KMS-11 (cell line): ENCODE results near the gene ZMYND19.

ENCODE experiments used
- H2AFZ ChIP-seq: fragments of 200-600 bp; sonication (generic); 2 replicates; pipeline ENCODE4 v1.6.1; 2016; ENCODE audit warnings: antibody characterized with exemption, mixed run types, low read depth
- H3K27ac ChIP-seq: fragments of 200-600 bp; sonication (generic); 2 replicates; pipeline ENCODE4 v1.6.1; 2016; ENCODE audit warnings: mild to moderate bottlenecking, mixed run types
- H3K27me3 ChIP-seq: fragments of 200-600 bp; sonication (generic); 2 replicates; pipeline ENCODE4 v1.6.1; 2017; ENCODE audit warnings: mild to moderate bottlenecking, low read depth, mixed run types, moderate library complexity; ENCODE audit not compliant: insufficient read depth
- H3K36me3 ChIP-seq: fragments of 200-600 bp; sonication (generic); 2 replicates; pipeline ENCODE4 v1.6.1; 2017; ENCODE audit warnings: mild to moderate bottlenecking, mixed run types; ENCODE audit not compliant: insufficient read depth
- H3K4me1 ChIP-seq: fragments of 200-600 bp; sonication (generic); 2 replicates; pipeline ENCODE4 v1.6.1; 2016; ENCODE audit warnings: mild to moderate bottlenecking, low read depth, mixed run types; ENCODE audit not compliant: poor library complexity, severe bottlenecking
- H3K4me2 ChIP-seq: fragments of 200-600 bp; sonication (generic); 2 replicates; pipeline ENCODE4 v1.7.0; 2016; ENCODE audit warnings: mild to moderate bottlenecking, mixed run types
- H3K4me3 ChIP-seq: fragments of 200-600 bp; sonication (generic); IDR thresholded peaks from 2 replicates; pipeline ENCODE4 v1.6.1; 2017; ENCODE audit warnings: low read depth, low read length, mixed read lengths; ENCODE audit not compliant: insufficient read depth
- H3K79me2 ChIP-seq: fragments of 200-600 bp; sonication (generic); 2 replicates; pipeline ENCODE4 v1.6.1; 2016; ENCODE audit warnings: low read depth, mixed run types; ENCODE audit not compliant: insufficient read depth
- H3K9ac ChIP-seq: fragments of 200-600 bp; sonication (generic); 2 replicates; pipeline ENCODE4 v1.6.1; 2016; ENCODE audit warnings: mild to moderate bottlenecking, mixed run types
- H4K20me1 ChIP-seq: fragments of 200-600 bp; sonication (generic); 2 replicates; pipeline ENCODE4 v1.6.1; 2016; ENCODE audit warnings: mild to moderate bottlenecking, mixed run types; ENCODE audit not compliant: insufficient read depth
- TF ChIP-seq, protein P1 (sequence below): fragments of 200-600 bp; sonication (generic); conservative IDR thresholded peaks from 2 replicates; pipeline ENCODE4 v1.6.1; 2017; ENCODE audit warnings: low read depth, mild to moderate bottlenecking, antibody characterized with exemption, low read length, moderate library complexity, mixed read lengths

The ZMYND19 gene

DNA sequence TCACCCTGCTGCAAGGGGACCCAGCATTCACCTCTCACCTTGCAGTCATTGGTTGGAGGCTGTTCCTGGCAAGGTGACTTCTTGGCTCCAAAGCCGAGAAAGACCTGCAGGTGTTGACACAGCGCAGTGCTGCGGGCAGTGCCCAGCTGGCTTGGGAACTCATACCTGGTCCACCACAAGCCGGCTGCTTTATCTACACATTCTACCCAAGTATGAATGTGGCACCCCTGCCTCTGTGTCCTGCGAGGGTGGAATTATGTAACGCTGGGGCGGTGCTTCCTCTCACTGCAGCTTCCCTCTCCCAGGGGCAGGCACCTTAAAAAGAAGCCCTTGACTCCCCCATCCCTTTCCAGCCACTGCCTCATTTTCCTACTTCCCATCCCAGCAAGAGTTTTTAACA lies 2.5 kb upstream of the ZMYND19 start:
- H3K4me2 ChIP-seq: no peak overlapping the region
- no peaks in the 10 kb centered on the region; the same call in 1 of the 2 replicates for H3K36me3 ChIP-seq
- no peaks in the 10 kb centered on the region for H3K27me3 ChIP-seq
- peaks cover 15% of the 10 kb centered on the region for H3K4me1 ChIP-seq
- H3K79me2 ChIP-seq: peaks cover 17% of the 10 kb centered on the region; the same call in 1 of the 2 replicates
- no peak overlapping the region for H2AFZ ChIP-seq
- H3K4me3 ChIP-seq: no peak overlapping the region
- H3K9ac ChIP-seq: no peak overlapping the region
- TF ChIP-seq, protein P1, sequence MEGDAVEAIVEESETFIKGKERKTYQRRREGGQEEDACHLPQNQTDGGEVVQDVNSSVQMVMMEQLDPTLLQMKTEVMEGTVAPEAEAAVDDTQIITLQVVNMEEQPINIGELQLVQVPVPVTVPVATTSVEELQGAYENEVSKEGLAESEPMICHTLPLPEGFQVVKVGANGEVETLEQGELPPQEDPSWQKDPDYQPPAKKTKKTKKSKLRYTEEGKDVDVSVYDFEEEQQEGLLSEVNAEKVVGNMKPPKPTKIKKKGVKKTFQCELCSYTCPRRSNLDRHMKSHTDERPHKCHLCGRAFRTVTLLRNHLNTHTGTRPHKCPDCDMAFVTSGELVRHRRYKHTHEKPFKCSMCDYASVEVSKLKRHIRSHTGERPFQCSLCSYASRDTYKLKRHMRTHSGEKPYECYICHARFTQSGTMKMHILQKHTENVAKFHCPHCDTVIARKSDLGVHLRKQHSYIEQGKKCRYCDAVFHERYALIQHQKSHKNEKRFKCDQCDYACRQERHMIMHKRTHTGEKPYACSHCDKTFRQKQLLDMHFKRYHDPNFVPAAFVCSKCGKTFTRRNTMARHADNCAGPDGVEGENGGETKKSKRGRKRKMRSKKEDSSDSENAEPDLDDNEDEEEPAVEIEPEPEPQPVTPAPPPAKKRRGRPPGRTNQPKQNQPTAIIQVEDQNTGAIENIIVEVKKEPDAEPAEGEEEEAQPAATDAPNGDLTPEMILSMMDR: no peak
- H4K20me1 ChIP-seq: 0 out of 2 replicates have a peak, but pooled peaks cover 4% of the 10 kb centered on the region
- no peak overlapping the region for H3K27ac ChIP-seq

GRCh38 chr9:137590123-137590468 lies 216 bp downstream of the ZMYND19 start:
- no peak overlapping the region for H3K4me2 ChIP-seq
- H3K27me3 ChIP-seq: no peaks in the 10 kb centered on the region
- no peak overlapping the region for H2AFZ ChIP-seq
- no peak overlapping the region for H3K27ac ChIP-seq
- TF ChIP-seq, protein P1: no peak
- no peaks in the 10 kb centered on the region; the same call in 1 of the 2 replicates for H3K36me3 ChIP-seq
- peak overlapping the region; percentile 30 for H3K4me3 ChIP-seq
- H4K20me1 ChIP-seq: 0 out of 2 replicates have a peak, but pooled peaks cover 4% of the 10 kb centered on the region
- peaks cover 15% of the 10 kb centered on the region for H3K4me1 ChIP-seq
- H3K79me2 ChIP-seq: peaks cover 19% of the 10 kb centered on the region; the same call in 1 of the 2 replicates
- no peak overlapping the region; the same call in 1 of the 2 replicates for H3K9ac ChIP-seq

- Histone ChIP-seq H4K20me1 (0 out of 2 replicates have a peak, but pooled peaks cover 4% of the 10 kb centered on the region), H3K4me3 (peak overlapping the region; percentile 30), H3K79me2 (peaks cover 19% of the 10 kb centered on the region; the same call in 1 of the 2 replicates), H3K36me3 (no peaks in the 10 kb centered on the region; the same call in 1 of the 2 replicates), H3K4me2 (peak overlapping the region; percentile 69), H3K27me3 (no peaks in the 10 kb centered on the region), H3K9ac (peak overlapping the region; percentile 55; the same call in 1 of the 2 replicates), H3K4me1 (peaks cover 15% of the 10 kb centered on the region), H2AFZ (no peak overlapping the region; the same call in 1 of the 2 replicates), H3K27ac (no peak overlapping the region)
- TF ChIP-seq, protein P1: no peak
Measured at GRCh38 chr9:137589441-137590122, 730 bp downstream of the ZMYND19 start.

DNA sequence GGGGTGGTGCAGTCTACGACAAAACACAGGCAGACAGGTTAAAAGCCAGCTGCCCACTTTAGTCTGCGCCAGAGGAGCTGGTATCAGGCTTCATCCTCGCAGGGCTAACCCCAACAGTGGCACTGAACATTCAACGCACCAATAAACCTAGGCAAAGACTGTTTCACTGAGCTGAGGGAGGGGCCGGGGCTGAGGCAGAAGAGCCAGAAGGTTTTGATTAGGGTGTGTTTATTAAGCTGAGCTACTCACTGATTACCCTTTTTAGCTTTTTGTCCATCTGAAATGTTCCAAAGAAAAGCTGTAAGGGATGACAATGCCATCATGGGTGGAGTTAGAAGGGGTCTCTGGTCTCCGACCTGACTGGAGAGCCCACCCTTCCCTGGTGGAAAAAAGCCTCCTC lies 1.4 kb downstream of the ZMYND19 start:
- peak overlapping the region; percentile 30 for H3K4me3 ChIP-seq
- H3K79me2 ChIP-seq: peaks cover 19% of the 10 kb centered on the region; the same call in 1 of the 2 replicates
- H3K4me2 ChIP-seq: peak overlapping the region; percentile 69
- no peak overlapping the region for H3K9ac ChIP-seq
- peaks cover 15% of the 10 kb centered on the region for H3K4me1 ChIP-seq
- TF ChIP-seq, protein P1: no peak
- no peak overlapping the region for H3K27ac ChIP-seq
- H3K36me3 ChIP-seq: no peaks in the 10 kb centered on the region; the same call in 1 of the 2 replicates
- H2AFZ ChIP-seq: no peak overlapping the region
- H3K27me3 ChIP-seq: no peaks in the 10 kb centered on the region
- H4K20me1 ChIP-seq: 0 out of 2 replicates have a peak, but pooled peaks cover 4% of the 10 kb centered on the region
